HepG2 (cell line): Measurements from ENCODE around the gene ADD2. TPM values are rescaled to one million over a fixed set of nuclear protein-coding genes. Genes with fewer than 3 reads are reported as not detected.

ENCODE experiments used
- ATAC-seq: fragments of 200-7000 bp; cut with Tn5 transposase; 3 replicates; pipeline ENCODE4 v1.9.1; 2020; ENCODE audit warnings: mild to moderate bottlenecking, moderate library complexity
- BruUV-seq: library from RNA; stranded (reverse); fragments of 400-500 nt; replicated peaks from 2 replicates; lab custom pipeline; 2021; lab: Mats Ljungman, UMichigan
- CTCF ChIA-PET: fragments of 300-600 bp; formaldehyde crosslinking; extraction: SDS; loops from one replicate; lab custom pipeline; 2021; ENCODE audit warnings: low total read pairs, inconsistent platforms, low intra/inter-chr PET ratio; lab: Yijun Ruan, JAX
- POLR2A ChIA-PET: fragments of 350-600 bp; sonication (Branson Sonifier 250); formaldehyde crosslinking; loops from one replicate; lab custom pipeline; 2020; ENCODE audit warnings: antibody characterized with exemption, inconsistent platforms; lab: Yijun Ruan, JAX
- DNase-seq: peaks from one replicate; pipeline ENCODE4 v3.0.0-alpha.2; 2015; ENCODE audit warnings: low spot score
- FAIRE-seq: peaks from 3 replicates; lab custom pipeline; 2011; peaks lifted over from hg19 to GRCh38; lab: Jason Lieb, UNC
- H2AFZ ChIP-seq: one replicate; pipeline ENCODE4 v1.6.1; 2011; ENCODE audit warnings: low read length, inconsistent platforms
- H3K27ac ChIP-seq: fragments of 300-600 bp; 3 replicates; pipeline ENCODE4 v1.8.0; 2011; ENCODE audit warnings: mixed run types, mild to moderate bottlenecking, mixed read lengths, low read length, inconsistent platforms; ENCODE audit not compliant: insufficient read depth; ENCODE audit errors: extremely low read length
- H3K27me3 ChIP-seq, 2 experiments: fragments of 200-600 bp in 1 of 2; 2 replicates in 1 of 2; 3 replicates in 1 of 2; pipeline versions ENCODE4 v1.6.0 to v1.8.0; 2011; ENCODE audit warnings: low read length in 2 of 2, mild to moderate bottlenecking in 2 of 2, moderate library complexity in 2 of 2, inconsistent platforms in 1 of 2; ENCODE audit not compliant: insufficient read depth in 2 of 2, control insufficient read depth in 1 of 2
- H3K36me3 ChIP-seq, 2 experiments: fragments of 200-600 bp in 1 of 2; replicated peaks in 1 of 2; 2 replicates in 1 of 2; 3 replicates in 1 of 2; pipeline versions ENCODE4 v1.5.1 to v1.8.0; 2011; ENCODE audit warnings: low read length in 2 of 2, inconsistent platforms in 1 of 2; ENCODE audit not compliant: insufficient read depth in 2 of 2, control insufficient read depth in 1 of 2
- H3K4me1 ChIP-seq: 2 replicates; pipeline ENCODE4 v1.5.1; 2012; ENCODE audit warnings: low read length, inconsistent platforms; ENCODE audit not compliant: insufficient read depth
- H3K4me2 ChIP-seq: 2 replicates; pipeline ENCODE4 v1.6.0; 2011; ENCODE audit warnings: low read depth, low read length, inconsistent platforms
- H3K4me3 ChIP-seq, 3 experiments: fragments of 200-600 bp in 1 of 3; sonication (generic), shearing (Covaris generic) in 1 of 3; replicated peaks in 1 of 3; 2 replicates each; pipeline ENCODE4 v1.5.1; 2011 to 2016; ENCODE audit warnings: low read length in 3 of 3, inconsistent platforms in 2 of 3, low read depth in 2 of 3, mild to moderate bottlenecking in 2 of 3, control low read depth in 1 of 3, mixed read lengths in 1 of 3; ENCODE audit not compliant: insufficient read depth in 1 of 3
- H3K79me2 ChIP-seq: one replicate; pipeline ENCODE4 v1.6.1; 2011; ENCODE audit warnings: low read length, inconsistent platforms; ENCODE audit not compliant: insufficient read depth
- H3K9ac ChIP-seq: 2 replicates; pipeline ENCODE4 v1.6.0; 2011; ENCODE audit warnings: mild to moderate bottlenecking, low read depth, low read length, inconsistent platforms; ENCODE audit not compliant: insufficient read depth
- H3K9me3 ChIP-seq: 2 replicates; pipeline ENCODE4 v1.5.1; 2012; ENCODE audit warnings: mild to moderate bottlenecking, low read length
- H4K20me1 ChIP-seq: 2 replicates; pipeline ENCODE4 v1.6.0; 2011; ENCODE audit warnings: inconsistent platforms, mild to moderate bottlenecking, low read length, moderate library complexity; ENCODE audit not compliant: insufficient read depth
- MATR3 ChIP-seq: sonication (generic); formaldehyde crosslinking; IDR thresholded peaks from 2 replicates; pipeline ENCODE4 v1.4.0; 2020; ENCODE audit warnings: missing genetic modification reagents
- MTERF4 ChIP-seq: sonication (generic); formaldehyde crosslinking; IDR thresholded peaks from 2 replicates; pipeline ENCODE4 v1.8.0; 2023; ENCODE audit warnings: mild to moderate bottlenecking, missing genetic modification reagents
- MXI1 ChIP-seq: IDR thresholded peaks from 3 replicates; pipeline ENCODE4 v1.6.1; 2012; ENCODE audit warnings: low read depth, low read length, inconsistent platforms, borderline replicate concordance
- PPARG ChIP-seq: conservative IDR thresholded peaks from 2 replicates; pipeline ENCODE4 v1.6.1; 2016; ENCODE audit warnings: missing biosample characterization, missing genetic modification reagents
- RFX1 ChIP-seq: fragments of 450-650 bp; IDR thresholded peaks from 2 replicates; pipeline ENCODE4 v1.6.1; 2017
- RORA ChIP-seq: sonication (generic); formaldehyde crosslinking; IDR thresholded peaks from 2 replicates; pipeline ENCODE4 v1.5.0; 2020; ENCODE audit warnings: mild to moderate bottlenecking, missing genetic modification reagents, moderate library complexity
- RXRB ChIP-seq: IDR thresholded peaks from 2 replicates; pipeline ENCODE4 v1.6.1; 2016; ENCODE audit warnings: borderline replicate concordance, missing genetic modification reagents, missing compliant biosample characterization
- SIN3B ChIP-seq: fragments of 150-350 bp; IDR thresholded peaks from 2 replicates; pipeline ENCODE4 v1.6.1; 2014; ENCODE audit warnings: low read length
- THAP9 ChIP-seq: sonication (generic); formaldehyde crosslinking; IDR thresholded peaks from 2 replicates; pipeline ENCODE4; 2020; ENCODE audit warnings: missing genetic modification reagents, mild to moderate bottlenecking, borderline replicate concordance
- TOPORS ChIP-seq: sonication (generic); formaldehyde crosslinking; IDR thresholded peaks from 2 replicates; pipeline ENCODE4 v1.8.0; 2023; ENCODE audit warnings: mild to moderate bottlenecking, missing genetic modification reagents
- ZBTB42 ChIP-seq: sonication (generic); formaldehyde crosslinking; IDR thresholded peaks from 2 replicates; pipeline ENCODE4 v1.5.0; 2020; ENCODE audit warnings: mild to moderate bottlenecking, missing genetic modification reagents
- ZKSCAN5 ChIP-seq: sonication (generic); formaldehyde crosslinking; IDR thresholded peaks from 2 replicates; pipeline ENCODE4 v1.5.1; 2020; ENCODE audit warnings: mild to moderate bottlenecking, missing genetic modification reagents
- ZNF33B ChIP-seq: sonication (generic); formaldehyde crosslinking; IDR thresholded peaks from 2 replicates; pipeline ENCODE4 v1.5.1; 2020; ENCODE audit warnings: mild to moderate bottlenecking, missing genetic modification reagents
- ZNF343 ChIP-seq: sonication (generic); formaldehyde crosslinking; IDR thresholded peaks from 2 replicates; pipeline ENCODE4 v1.4.0; 2020; ENCODE audit warnings: mild to moderate bottlenecking, missing genetic modification reagents
- ZNF460 ChIP-seq: sonication (generic); formaldehyde crosslinking; IDR thresholded peaks from 2 replicates; pipeline ENCODE4 v1.5.1; 2020; ENCODE audit warnings: missing genetic modification reagents, mild to moderate bottlenecking, borderline replicate concordance
- WGBS: methylation state at CpG from one replicate; pipeline ENCODE4 v1.1.6; 2017; ENCODE audit warnings: low lambda C conversion rate; 5-methylcytosine and 5-hydroxymethylcytosine counted together
- in situ Hi-C: cut with HindIII; loops from 2 replicates; pipeline ENCODE4 v1.10.0; 2017; ENCODE audit warnings: low pct_unique_long_range_greater_than_20kb; ENCODE audit not compliant: extremely low pct_ligation_motif_present
- intact Hi-C: fragments of 100-400 bp; cut with micrococcal nuclease; formaldehyde crosslinking; loops from one replicate; pipeline ENCODE4 v1.10.0; 2022; ENCODE audit not compliant: unreplicated experiment
- polyA plus RNA-seq, 8 experiments: library from polyadenylated mRNA; depleted of rRNA in 3 of 8; stranded (reverse) in 7 of 8; unstranded in 1 of 8; fragments of >200 nt; fragmentation: Illumina TruSeq in 4 of 8; extraction: Trizol in 4 of 8; gene quantifications; 2 replicates each; pipeline versions ENCODE4 v1.2.1 to v1.2.3, GENCODE V29; 2011 to 2016; ENCODE audit warnings: low read depth in 4 of 8, missing spikeins in 1 of 8, mixed read lengths in 1 of 8; ENCODE audit not compliant: insufficient read depth in 1 of 8
- total RNA-seq, 5 experiments: library from RNA; depleted of rRNA; stranded (reverse); fragments of >200 nt; fragmentation: Illumina TruSeq; extraction: Trizol; gene quantifications; 2 replicates each; pipeline ENCODE4 v1.2.3, GENCODE V29; 2016; ENCODE audit warnings: low read depth in 1 of 5
- TF ChIP-seq, protein P1 (sequence below): sonication (generic); formaldehyde crosslinking; IDR thresholded peaks from 2 replicates; pipeline ENCODE4 v1.4.0; 2020; ENCODE audit warnings: missing genetic modification reagents

Gene ADD2
- total and polyA plus RNA-seq, 2 of the 13 experiments (the other 11 are each of a cell fraction or from before 2014, with no cell fraction given) = 0.05 to 0.13 TPM

- TF ChIP-seq, protein P1, sequence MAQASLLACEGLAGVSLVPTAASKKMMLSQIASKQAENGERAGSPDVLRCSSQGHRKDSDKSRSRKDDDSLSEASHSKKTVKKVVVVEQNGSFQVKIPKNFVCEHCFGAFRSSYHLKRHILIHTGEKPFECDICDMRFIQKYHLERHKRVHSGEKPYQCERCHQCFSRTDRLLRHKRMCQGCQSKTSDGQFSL = no peak
- no peak for TF ChIP-seq RFX1
- no peak for TF ChIP-seq THAP9 (CRISPR knock-in tag)
- TF ChIP-seq TOPORS (CRISPR knock-in tag) = no peak
- TF ChIP-seq ZNF343 (CRISPR knock-in tag) = no peak
- TF ChIP-seq MXI1 = no peak
- no peak for TF ChIP-seq PPARG (CRISPR knock-in tag)
- no peak for TF ChIP-seq MATR3 (CRISPR knock-in tag)
Observed at GRCh38 chr2:70719231-70719630, 48.8 kb downstream of the ADD2 start (continued).

- Histone ChIP-seq H4K20me1 (no peaks in the 10 kb centered on the region), H3K4me1 (0 out of 2 replicates have a peak, but pooled peaks cover 6% of the 10 kb centered on the region), H3K36me3 (no peaks in the 10 kb centered on the region), H2AFZ (no peak overlapping the region), H3K27me3 (peaks cover 2 to 21% of the 10 kb centered on the region in 2 experiments; a peak in 3 of 5 replicates), H3K4me2 (no peak overlapping the region), H3K79me2 (no peaks in the 10 kb centered on the region), H3K9me3 (no peaks in the 10 kb centered on the region), H3K27ac (no peak overlapping the region), H3K4me3 (no peak overlapping the region), H3K9ac (no peak overlapping the region)
- BruUV-seq = no TSS peak
- no peak for ATAC-seq
- 29% methylated on average over 2 of the region's 2 CpGs for WGBS
- no peak for DNase-seq
- POLR2A ChIA-PET = no interaction called here
- CTCF ChIA-PET = no interaction called here
- in situ Hi-C loops (no loop called here), intact Hi-C loops (no loop called here)
- TF ChIP-seq MTERF4 (CRISPR knock-in tag) (no peak), ZBTB42 (CRISPR knock-in tag) (no peak), RXRB (CRISPR knock-in tag) (no peak), RORA (no peak), ZKSCAN5 (CRISPR knock-in tag) (no peak), ZNF33B (CRISPR knock-in tag) (no peak), SIN3B (no peak), ZNF460 (no peak)
- TF ChIP-seq, protein P1 = no peak
- no peak for FAIRE-seq
Observed at GRCh38 chr2:70718736-70719135, 49.3 kb downstream of the ADD2 start.
